ENCODE data around the gene PPP2R5B. TPM values are rescaled to one million over a fixed set of nuclear protein-coding genes. Genes with fewer than 3 reads are reported as not detected.

Gene PPP2R5B
- total RNA-seq, 1 experiment from 2014 or later, result 7.4 TPM

GRCh38 chr11:64928957-64929356, 4.5 kb downstream of the PPP2R5B start:
- POLR2A ChIA-PET, result no interaction called here
- peaks cover 6% of the 10 kb centered on the region for H3K4me1 Mint-ChIP-seq (ENCODE audit: low read depth, unreplicated experiment)
- H3K36me3 Mint-ChIP-seq (ENCODE audit: insufficient read depth, unreplicated experiment), result peaks cover 17% of the 10 kb centered on the region
- DNase-seq, result no peak
- H3K36me3 ChIP-seq (ENCODE audit: control insufficient read depth, insufficient read depth, low read length), result no peaks in the 10 kb centered on the region
- H3K27me3 Mint-ChIP-seq (ENCODE audit: insufficient read depth, unreplicated experiment), result no peaks in the 10 kb centered on the region
- H3K9me3 Mint-ChIP-seq (ENCODE audit: unreplicated experiment), result no peaks in the 10 kb centered on the region
- no peaks in the 10 kb centered on the region for H3K4me1 ChIP-seq
- H3K9me3 ChIP-seq, result no peaks in the 10 kb centered on the region
- H3K27me3 ChIP-seq (replicated peaks; ENCODE audit: control insufficient read depth, insufficient read depth, low read length), result no peaks in the 10 kb centered on the region
- TF ChIP-seq CTCF (IDR thresholded peaks at IDR 0.05; ENCODE audit: insufficient read depth in 1 of 2, low read depth in 1 of 2, low read length in 1 of 2, severe bottlenecking in 1 of 2, unreplicated experiment in 1 of 2), result no peak
- no peak overlapping the region for H3K4me3 ChIP-seq (ENCODE audit: low read depth, low read length)
- intact Hi-C loops (cut with micrococcal nuclease; ENCODE audit: unreplicated experiment), result no loop called here
- H3K4me3 Mint-ChIP-seq (ENCODE audit: unreplicated experiment), result no peak overlapping the region
- no peak overlapping the region for H3K27ac Mint-ChIP-seq (ENCODE audit: unreplicated experiment)
- CTCF ChIA-PET, result no interaction called here
- no TSS peak for BruUV-seq (replicated peaks)

- H3K4me1 Mint-ChIP-seq (ENCODE audit: low read depth, unreplicated experiment), result peaks cover 7% of the 10 kb centered on the region
- H3K9me3 ChIP-seq, result no peaks in the 10 kb centered on the region
- ChIA-PET CTCF (interaction anchor here (0.6 kb wide), 2 partner anchors 16 to 60 kb away, joined by 4 to 9 read pairs; no protein-coding TSS in a partner anchor), POLR2A (no interaction called here)
- no peak for TF ChIP-seq CTCF (IDR thresholded peaks at IDR 0.05; ENCODE audit: insufficient read depth in 1 of 2, low read depth in 1 of 2, low read length in 1 of 2, severe bottlenecking in 1 of 2, unreplicated experiment in 1 of 2)
- no peaks in the 10 kb centered on the region for H3K9me3 Mint-ChIP-seq (ENCODE audit: unreplicated experiment)
- BruUV-seq (replicated peaks), result no TSS peak
- no peak for DNase-seq
- H3K27ac Mint-ChIP-seq (ENCODE audit: unreplicated experiment), result no peak overlapping the region
- no peaks in the 10 kb centered on the region for H3K36me3 ChIP-seq (ENCODE audit: control insufficient read depth, insufficient read depth, low read length)
- H3K4me1 ChIP-seq, result peaks cover 6% of the 10 kb centered on the region
- intact Hi-C loops (cut with micrococcal nuclease; ENCODE audit: unreplicated experiment), result no loop called here
- H3K4me3 ChIP-seq (ENCODE audit: low read depth, low read length), result no peak overlapping the region
- no peak overlapping the region for H3K4me3 Mint-ChIP-seq (ENCODE audit: unreplicated experiment)
- H3K36me3 Mint-ChIP-seq (ENCODE audit: insufficient read depth, unreplicated experiment), result peaks cover 11% of the 10 kb centered on the region
- no peaks in the 10 kb centered on the region for H3K27me3 Mint-ChIP-seq (ENCODE audit: insufficient read depth, unreplicated experiment)
- H3K27me3 ChIP-seq (replicated peaks; ENCODE audit: control insufficient read depth, insufficient read depth, low read length), result no peaks in the 10 kb centered on the region
Observed at GRCh38 chr11:64929625-64930024, 5.1 kb downstream of the PPP2R5B start.

- POLR2A ChIA-PET, result no interaction called here
- Mint-ChIP-seq H3K27ac (ENCODE audit: unreplicated experiment) (no peak overlapping the region), H3K4me1 (ENCODE audit: low read depth, unreplicated experiment) (peaks cover 14% of the 10 kb centered on the region), H3K9me3 (ENCODE audit: unreplicated experiment) (no peaks in the 10 kb centered on the region), H3K4me3 (ENCODE audit: unreplicated experiment) (no peak overlapping the region), H3K27me3 (ENCODE audit: insufficient read depth, unreplicated experiment) (no peaks in the 10 kb centered on the region), H3K36me3 (ENCODE audit: insufficient read depth, unreplicated experiment) (peaks cover 11% of the 10 kb centered on the region)
- H3K4me3 ChIP-seq (ENCODE audit: low read depth, low read length), result no peak overlapping the region
- peaks cover 13% of the 10 kb centered on the region for H3K4me1 ChIP-seq
- intact Hi-C loops (cut with micrococcal nuclease; ENCODE audit: unreplicated experiment), result no loop called here
- H3K27me3 ChIP-seq (replicated peaks; ENCODE audit: control insufficient read depth, insufficient read depth, low read length), result no peaks in the 10 kb centered on the region
- H3K36me3 ChIP-seq (ENCODE audit: control insufficient read depth, insufficient read depth, low read length), result no peaks in the 10 kb centered on the region
- CTCF ChIA-PET, result no interaction called here
- TF ChIP-seq CTCF (IDR thresholded peaks at IDR 0.05; ENCODE audit: insufficient read depth in 1 of 2, low read depth in 1 of 2, low read length in 1 of 2, severe bottlenecking in 1 of 2, unreplicated experiment in 1 of 2), result no peak
- DNase-seq, result no peak
- no TSS peak for BruUV-seq (replicated peaks)
- H3K9me3 ChIP-seq, result no peaks in the 10 kb centered on the region
Observed at GRCh38 chr11:64930340-64930739, 5.9 kb downstream of the PPP2R5B start.

Measured in Caco-2 (cell line).